T-helper 2 cell treated with Interferon-gamma antibody and Interleukin-4, amounts not matched to agents 5 μg/mL and 100 μg/mL, for 36 hours (primary cell): ENCODE data around the gene CTAG1B.

Experiments used
- DNase-seq: peaks from one replicate; pipeline ENCODE4 v3.0.0; 2021; ENCODE audit warnings: low spot score
- H3K27ac Mint-ChIP-seq: one replicate; pipeline ENCODE4 v1.8.0; 2021; ENCODE audit warnings: mild to moderate bottlenecking, mixed read lengths
- H3K27me3 Mint-ChIP-seq: one replicate; pipeline ENCODE4 v1.8.0; 2021; ENCODE audit warnings: low read depth, mixed read lengths
- H3K36me3 Mint-ChIP-seq: one replicate; pipeline ENCODE4 v1.8.0; 2021; ENCODE audit warnings: low read depth, mixed read lengths
- H3K4me1 Mint-ChIP-seq: one replicate; pipeline ENCODE4 v1.8.0; 2021; ENCODE audit warnings: low read depth, mixed read lengths
- H3K4me3 Mint-ChIP-seq: one replicate; pipeline ENCODE4 v1.8.0; 2022; ENCODE audit warnings: mild to moderate bottlenecking, moderate library complexity, mixed read lengths
- H3K9me3 Mint-ChIP-seq: one replicate; pipeline ENCODE4 v1.8.0; 2021; ENCODE audit warnings: mixed read lengths

The CTAG1B gene

DNA sequence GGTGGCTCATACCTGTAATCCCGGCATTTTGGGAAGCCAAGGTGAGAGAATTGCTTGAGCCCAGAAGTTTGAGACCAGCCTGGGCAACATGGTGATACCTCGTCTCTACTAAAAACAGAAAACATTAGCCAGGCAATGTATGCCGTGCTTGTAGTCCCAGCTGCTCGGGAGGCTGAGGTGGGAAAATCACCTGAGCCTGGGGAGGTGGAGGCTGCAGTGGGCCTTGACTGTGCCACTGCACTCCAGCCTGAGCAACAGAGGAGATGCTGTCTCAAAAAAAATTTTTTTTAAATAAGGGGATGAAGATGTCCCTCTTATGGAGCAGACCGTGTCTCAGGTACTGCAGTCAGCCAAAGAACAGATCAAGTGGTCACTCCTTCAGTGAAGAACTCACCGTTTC lies 13.5 kb downstream of the CTAG1B start:
- no peak for DNase-seq
- no peak overlapping the region for H3K4me3 Mint-ChIP-seq
- peaks cover 3% of the 10 kb centered on the region for H3K9me3 Mint-ChIP-seq
- H3K27ac Mint-ChIP-seq: no peak overlapping the region
- H3K4me1 Mint-ChIP-seq: peaks cover 10% of the 10 kb centered on the region
- peaks cover 5% of the 10 kb centered on the region for H3K36me3 Mint-ChIP-seq
- peaks cover 5% of the 10 kb centered on the region for H3K27me3 Mint-ChIP-seq

DNA sequence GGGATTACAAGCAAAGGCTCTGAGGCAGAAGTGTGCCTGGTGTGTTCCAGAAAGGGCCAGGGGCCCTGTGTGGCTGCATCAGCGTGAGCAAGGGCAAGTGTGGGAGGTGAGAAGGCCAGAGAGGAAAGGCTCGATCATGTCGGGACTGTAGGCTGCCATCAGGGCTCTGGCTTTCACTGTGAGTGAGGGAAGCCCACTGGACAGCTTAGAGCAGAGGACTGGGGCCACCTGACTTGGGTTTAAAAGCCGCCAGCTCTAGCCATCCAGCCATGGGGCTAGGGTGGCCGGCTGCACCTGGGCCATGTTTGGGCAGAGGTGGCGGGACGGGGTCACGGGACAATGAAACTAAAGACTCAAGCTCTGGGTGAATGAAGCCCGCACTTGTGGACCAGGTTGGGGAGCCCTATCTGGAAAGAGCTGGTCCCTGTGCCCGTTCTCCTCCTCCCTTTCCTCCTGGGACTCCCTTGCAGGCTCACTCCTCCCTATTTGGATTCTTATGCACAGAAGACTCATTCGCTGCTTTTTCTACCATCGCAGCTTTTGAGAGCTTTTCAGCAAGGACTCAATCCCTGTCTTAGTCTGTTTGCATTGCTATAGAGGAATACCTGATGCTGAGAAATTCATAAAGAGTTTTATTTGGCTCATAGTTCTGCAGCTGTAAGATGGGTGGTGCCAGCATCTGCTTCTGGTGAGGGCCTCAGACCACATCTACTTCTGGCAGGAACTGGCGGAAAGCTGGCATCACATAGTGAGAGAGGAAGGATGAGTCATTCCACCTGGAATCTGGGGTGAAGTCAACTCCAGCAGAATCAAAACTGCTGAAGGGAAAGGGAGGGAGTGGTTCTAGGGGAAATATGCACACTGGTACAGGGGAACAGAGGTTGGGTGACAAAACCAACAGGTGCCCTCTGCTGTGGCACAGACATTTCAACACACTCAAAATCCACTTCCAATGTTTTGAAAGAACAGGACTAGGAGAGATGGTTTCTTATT lies 15.3 kb downstream of the CTAG1B start:
- Mint-ChIP-seq H3K4me3 (no peak overlapping the region), H3K36me3 (peaks cover 5% of the 10 kb centered on the region), H3K9me3 (peaks cover 3% of the 10 kb centered on the region), H3K4me1 (peaks cover 13% of the 10 kb centered on the region), H3K27me3 (peaks cover 5% of the 10 kb centered on the region), H3K27ac (no peak overlapping the region)
- DNase-seq: no peak

DNA sequence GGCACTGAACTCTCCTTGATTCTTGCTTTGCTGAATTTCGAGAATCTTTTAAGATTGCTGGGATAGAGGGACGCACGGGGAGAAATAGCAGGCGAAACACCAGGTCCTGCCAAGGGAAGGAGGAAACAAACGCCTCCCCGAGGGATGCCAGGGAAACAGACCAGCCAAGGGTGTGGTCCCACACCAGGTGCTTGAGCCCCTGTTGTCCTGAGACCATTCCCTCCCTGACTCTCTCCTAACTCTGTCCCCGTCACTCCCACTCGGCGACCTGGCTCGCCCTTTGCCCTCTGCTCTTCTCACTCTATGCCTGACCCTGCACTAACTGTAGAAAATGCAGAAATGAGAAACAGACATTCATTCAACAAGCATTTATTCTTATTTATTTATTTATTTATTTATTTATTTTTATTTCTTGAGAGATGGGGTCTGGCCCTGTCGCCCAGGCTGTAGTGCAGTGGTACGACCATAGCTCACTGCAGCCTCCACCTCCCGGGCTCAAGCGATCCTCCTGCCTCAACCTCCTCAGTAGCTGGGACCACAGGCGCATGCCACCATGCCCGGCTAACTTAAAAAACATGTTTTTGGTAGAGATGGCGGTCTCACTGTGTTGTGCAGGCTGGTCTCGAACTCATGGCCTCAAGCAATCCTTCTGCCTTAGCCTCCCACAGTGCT lies 16.2 kb downstream of the CTAG1B start:
- Mint-ChIP-seq H3K4me1 (peaks cover 13% of the 10 kb centered on the region), H3K9me3 (peaks cover 3% of the 10 kb centered on the region), H3K4me3 (no peak overlapping the region), H3K36me3 (peaks cover 5% of the 10 kb centered on the region), H3K27me3 (peaks cover 5% of the 10 kb centered on the region), H3K27ac (no peak overlapping the region)
- no peak for DNase-seq

DNA sequence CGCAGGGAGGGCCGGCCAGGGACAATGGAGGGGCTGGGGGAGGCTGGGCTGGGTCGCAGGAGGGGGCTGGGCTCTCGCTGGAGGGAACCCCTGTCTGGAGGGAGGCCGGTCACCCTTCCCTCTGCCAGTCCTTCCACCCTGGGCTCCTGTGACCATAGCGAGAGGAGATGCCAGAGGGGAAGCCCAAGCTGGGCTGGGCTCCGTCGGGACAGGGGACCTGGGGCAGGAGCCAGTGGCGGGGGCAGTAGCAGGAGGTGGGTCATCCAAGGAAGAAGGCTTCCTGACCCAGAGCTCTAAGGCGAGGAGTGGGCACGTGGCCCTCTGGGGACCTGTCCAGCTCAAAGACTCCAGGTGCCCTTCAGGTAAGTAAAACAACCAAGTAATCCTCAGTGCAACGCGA lies 16.9 kb downstream of the CTAG1B start:
- Mint-ChIP-seq H3K27me3 (peaks cover 6% of the 10 kb centered on the region), H3K9me3 (peaks cover 3% of the 10 kb centered on the region), H3K4me3 (no peak overlapping the region), H3K36me3 (peaks cover 5% of the 10 kb centered on the region), H3K4me1 (peaks cover 13% of the 10 kb centered on the region), H3K27ac (no peak overlapping the region)
- no peak for DNase-seq

DNA sequence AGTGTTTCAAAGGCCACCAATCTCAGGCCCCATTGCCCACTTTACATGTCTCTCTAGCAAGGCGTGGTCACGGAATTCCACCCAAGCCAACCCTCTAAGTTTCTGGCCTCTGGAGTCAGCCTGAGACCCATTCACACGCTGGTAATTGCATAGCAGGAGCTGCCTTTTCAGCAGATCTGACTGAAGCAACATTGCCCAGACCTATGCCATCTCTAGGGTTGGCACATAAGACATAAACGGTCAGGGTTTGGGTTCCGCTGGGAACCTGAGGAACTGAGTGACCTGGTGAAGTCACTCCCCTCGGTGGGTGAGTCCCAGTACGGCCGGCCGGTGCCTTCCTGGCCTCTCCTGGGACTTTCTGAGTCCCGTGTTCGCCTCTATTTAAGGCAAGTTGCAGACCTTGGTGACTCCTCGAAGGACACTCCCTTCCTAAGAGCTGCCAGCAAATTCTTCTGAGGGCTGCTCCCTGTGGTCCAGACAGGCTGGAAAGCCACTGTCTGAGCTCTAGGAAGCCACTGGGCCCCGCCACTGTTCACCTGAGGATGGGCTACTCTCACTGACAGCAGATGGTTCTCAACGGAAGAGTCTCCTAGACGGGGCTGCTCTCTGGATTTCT lies 18.2 kb downstream of the CTAG1B start:
- DNase-seq: no peak
- peaks cover 7% of the 10 kb centered on the region for H3K4me1 Mint-ChIP-seq
- H3K36me3 Mint-ChIP-seq: no peaks in the 10 kb centered on the region
- no peak overlapping the region for H3K4me3 Mint-ChIP-seq
- H3K27ac Mint-ChIP-seq: no peak overlapping the region
- H3K9me3 Mint-ChIP-seq: no peaks in the 10 kb centered on the region
- H3K27me3 Mint-ChIP-seq: peaks cover 4% of the 10 kb centered on the region

DNA sequence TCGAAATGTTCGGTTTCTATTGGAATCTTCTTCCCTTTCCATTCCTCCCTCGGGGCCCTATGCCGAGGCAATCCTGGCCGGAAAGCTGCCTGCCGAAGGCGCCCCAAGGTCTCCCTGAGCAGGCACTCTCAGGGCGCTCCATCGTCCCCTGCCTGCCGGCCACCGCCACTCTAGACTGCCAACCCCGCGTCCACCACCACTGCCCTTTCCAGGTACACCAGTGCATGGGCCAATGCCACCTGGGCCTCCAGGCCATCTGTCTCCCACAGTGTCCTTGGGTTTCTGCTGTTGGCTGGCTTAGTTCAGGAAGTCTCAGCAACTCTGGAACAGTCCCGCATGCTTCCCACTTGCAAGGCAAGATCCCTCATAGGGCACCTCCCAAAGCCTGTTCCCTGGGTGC lies 19.6 kb downstream of the CTAG1B start:
- no peaks in the 10 kb centered on the region for H3K9me3 Mint-ChIP-seq
- no peaks in the 10 kb centered on the region for H3K36me3 Mint-ChIP-seq
- peaks cover 6% of the 10 kb centered on the region for H3K27me3 Mint-ChIP-seq
- no peak overlapping the region for H3K4me3 Mint-ChIP-seq
- no peak overlapping the region for H3K27ac Mint-ChIP-seq
- no peak for DNase-seq
- peaks cover 11% of the 10 kb centered on the region for H3K4me1 Mint-ChIP-seq

DNA sequence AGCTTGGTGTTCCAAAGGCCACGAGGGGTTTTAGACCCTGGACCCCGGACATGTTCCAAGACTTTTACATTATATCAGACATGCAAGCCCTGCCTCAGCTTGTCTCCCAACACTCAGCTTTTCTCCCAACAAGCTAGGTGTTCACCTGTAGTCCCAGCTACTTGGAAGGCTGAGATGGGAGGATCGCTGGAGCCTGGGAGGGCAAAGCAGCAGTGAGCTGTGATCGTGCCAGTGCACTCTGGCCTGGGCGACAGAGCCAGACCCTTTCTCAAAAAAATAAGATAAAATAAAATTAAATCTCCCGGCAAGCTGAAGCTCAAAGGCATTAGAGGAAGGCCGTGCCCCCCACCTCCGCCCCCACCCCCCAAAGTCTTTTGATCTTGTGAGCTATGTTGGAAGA lies 20.4 kb downstream of the CTAG1B start:
- H3K36me3 Mint-ChIP-seq: no peaks in the 10 kb centered on the region
- no peak overlapping the region for H3K4me3 Mint-ChIP-seq
- DNase-seq: no peak
- peaks cover 4% of the 10 kb centered on the region for H3K27me3 Mint-ChIP-seq
- peaks cover 11% of the 10 kb centered on the region for H3K4me1 Mint-ChIP-seq
- no peaks in the 10 kb centered on the region for H3K9me3 Mint-ChIP-seq
- no peak overlapping the region for H3K27ac Mint-ChIP-seq

DNA sequence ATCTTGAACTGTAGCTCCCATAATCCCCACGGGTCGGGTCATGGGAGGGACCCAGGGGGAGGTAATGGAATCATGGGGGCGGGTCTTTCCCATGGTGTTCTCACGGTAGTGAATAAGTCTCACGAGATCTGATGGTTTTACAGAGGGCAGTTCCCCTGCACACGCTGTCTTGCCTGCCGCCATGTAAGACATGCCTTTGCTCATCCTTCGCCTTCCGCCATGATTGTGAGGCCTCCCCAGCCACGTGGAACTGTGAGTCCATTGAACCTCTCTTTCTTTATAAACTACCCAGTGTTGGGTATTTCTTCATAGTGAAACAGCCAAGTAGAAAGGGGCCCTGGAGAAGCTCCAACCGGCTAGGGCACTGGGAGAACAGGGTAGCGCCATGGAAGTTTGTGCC lies 21.9 kb downstream of the CTAG1B start:
- Mint-ChIP-seq H3K4me1 (peaks cover 11% of the 10 kb centered on the region), H3K27me3 (peaks cover 5% of the 10 kb centered on the region), H3K9me3 (no peaks in the 10 kb centered on the region), H3K4me3 (no peak overlapping the region), H3K36me3 (no peaks in the 10 kb centered on the region), H3K27ac (no peak overlapping the region)
- no peak for DNase-seq

DNA sequence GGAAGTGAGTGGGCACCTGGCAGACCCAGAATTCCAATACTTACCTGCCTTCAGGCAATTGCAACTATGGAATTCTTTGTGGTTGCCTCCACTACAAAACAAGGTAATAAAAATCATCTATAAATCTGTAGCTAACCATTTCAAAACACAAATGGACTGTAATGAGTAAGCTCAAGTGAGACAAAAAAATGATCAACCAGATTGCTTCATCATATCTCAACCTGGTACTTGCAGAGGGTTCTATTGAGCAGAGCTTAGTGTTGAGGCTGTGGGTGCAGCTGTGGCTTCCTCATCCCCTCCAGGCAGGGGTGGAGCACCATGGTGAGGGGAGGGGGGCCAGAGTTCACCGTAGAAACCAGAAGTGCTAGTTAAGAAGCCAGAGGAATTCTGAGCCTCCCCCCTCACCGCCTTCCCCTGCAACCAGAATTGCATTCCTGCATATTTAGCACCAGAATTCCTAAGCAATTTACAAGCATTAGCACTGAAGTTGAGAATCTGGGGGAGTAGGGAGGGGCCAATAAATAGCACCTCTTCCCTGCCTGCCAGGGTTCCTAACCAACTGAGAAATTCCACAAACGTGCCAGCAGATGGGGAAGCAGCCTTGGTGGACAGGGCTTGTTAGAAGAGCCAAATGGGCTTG lies 22.7 kb downstream of the CTAG1B start:
- no peaks in the 10 kb centered on the region for H3K36me3 Mint-ChIP-seq
- no peaks in the 10 kb centered on the region for H3K9me3 Mint-ChIP-seq
- H3K4me3 Mint-ChIP-seq: no peak overlapping the region
- H3K27me3 Mint-ChIP-seq: peaks cover 6% of the 10 kb centered on the region
- peaks cover 11% of the 10 kb centered on the region for H3K4me1 Mint-ChIP-seq
- no peak for DNase-seq
- H3K27ac Mint-ChIP-seq: no peak overlapping the region

DNA sequence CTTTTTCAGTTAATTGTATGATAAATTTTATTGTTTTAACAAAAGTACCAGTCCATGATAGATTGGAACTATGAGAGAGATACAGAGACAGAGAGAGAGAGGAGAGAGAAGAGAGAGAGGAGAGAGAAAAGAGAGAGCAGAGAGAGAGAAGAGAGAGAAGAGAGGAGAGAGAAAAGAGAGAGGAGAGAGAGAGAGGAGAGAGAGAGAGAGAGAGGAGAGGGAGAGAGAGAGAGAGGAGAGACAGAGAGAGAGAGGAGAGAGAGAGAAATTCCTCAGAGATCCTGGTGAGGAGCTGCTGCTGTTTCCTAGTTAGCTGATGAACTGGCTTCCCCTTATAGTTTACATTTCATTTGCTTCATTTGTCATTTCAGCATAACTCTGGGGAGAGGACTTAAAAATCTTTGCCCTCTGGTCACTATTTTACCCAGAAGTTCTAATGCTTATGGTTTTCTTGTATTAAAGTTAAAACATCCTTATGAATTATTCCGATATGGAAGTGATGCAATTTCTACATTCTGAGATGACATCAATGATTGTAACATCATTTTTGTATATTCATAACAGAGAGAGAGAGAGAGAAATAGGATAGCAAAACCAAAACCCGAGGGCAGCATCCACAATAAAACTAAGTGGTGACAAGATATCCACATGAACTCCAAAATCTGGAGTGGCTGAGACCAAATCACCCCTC lies 23.4 kb downstream of the CTAG1B start:
- H3K9me3 Mint-ChIP-seq: no peaks in the 10 kb centered on the region
- no peaks in the 10 kb centered on the region for H3K36me3 Mint-ChIP-seq
- no peak overlapping the region for H3K4me3 Mint-ChIP-seq
- peaks cover 11% of the 10 kb centered on the region for H3K4me1 Mint-ChIP-seq
- no peak for DNase-seq
- H3K27me3 Mint-ChIP-seq: peaks cover 6% of the 10 kb centered on the region
- no peak overlapping the region for H3K27ac Mint-ChIP-seq

DNA sequence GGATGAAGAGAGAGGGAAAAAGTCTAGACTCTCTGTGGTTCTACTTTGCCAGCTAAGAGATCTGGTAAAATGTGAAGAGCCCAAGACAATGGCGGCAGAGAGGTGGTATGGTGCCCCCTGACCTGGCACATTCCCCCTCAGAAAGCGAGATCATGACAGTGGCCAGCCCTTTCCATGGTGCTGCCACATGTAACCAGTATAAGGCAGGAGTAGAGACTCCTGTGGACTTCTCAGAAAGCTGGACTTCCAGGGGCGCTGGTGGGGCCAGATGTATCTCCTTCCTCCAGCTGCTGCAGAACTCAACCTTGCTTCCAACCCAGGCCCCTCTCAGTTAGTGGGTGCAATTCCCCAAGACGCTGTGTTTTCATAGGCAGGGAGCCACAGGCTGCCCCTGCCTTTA lies 24.6 kb downstream of the CTAG1B start:
- no peaks in the 10 kb centered on the region for H3K9me3 Mint-ChIP-seq
- H3K4me3 Mint-ChIP-seq: no peak overlapping the region
- peaks cover 6% of the 10 kb centered on the region for H3K27me3 Mint-ChIP-seq
- no peak for DNase-seq
- peaks cover 8% of the 10 kb centered on the region for H3K4me1 Mint-ChIP-seq
- H3K36me3 Mint-ChIP-seq: no peaks in the 10 kb centered on the region
- no peak overlapping the region for H3K27ac Mint-ChIP-seq

DNA sequence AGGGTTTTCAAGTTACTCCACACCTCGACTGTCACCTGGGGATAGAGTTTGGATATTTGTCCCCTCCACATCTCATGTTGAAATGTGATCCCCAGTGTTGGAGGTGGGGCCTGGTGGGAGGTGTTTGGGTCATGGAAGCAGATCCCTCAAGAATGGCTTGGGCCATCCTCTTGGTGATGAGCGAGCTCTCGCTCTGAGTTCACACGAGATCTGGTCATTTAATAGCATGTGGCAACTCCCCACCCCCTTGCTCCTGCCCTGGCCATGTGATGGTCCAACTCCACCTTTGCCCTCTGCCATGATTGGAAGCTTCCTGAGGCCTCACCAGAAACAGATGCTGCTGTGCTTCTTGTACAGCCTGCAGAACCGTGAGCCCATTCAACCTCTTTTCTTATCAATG lies 25.9 kb downstream of the CTAG1B start:
- Mint-ChIP-seq H3K4me3 (no peak overlapping the region), H3K27me3 (peaks cover 6% of the 10 kb centered on the region), H3K9me3 (no peaks in the 10 kb centered on the region), H3K36me3 (no peaks in the 10 kb centered on the region), H3K4me1 (peaks cover 8% of the 10 kb centered on the region), H3K27ac (no peak overlapping the region)
- DNase-seq: no peak

DNA sequence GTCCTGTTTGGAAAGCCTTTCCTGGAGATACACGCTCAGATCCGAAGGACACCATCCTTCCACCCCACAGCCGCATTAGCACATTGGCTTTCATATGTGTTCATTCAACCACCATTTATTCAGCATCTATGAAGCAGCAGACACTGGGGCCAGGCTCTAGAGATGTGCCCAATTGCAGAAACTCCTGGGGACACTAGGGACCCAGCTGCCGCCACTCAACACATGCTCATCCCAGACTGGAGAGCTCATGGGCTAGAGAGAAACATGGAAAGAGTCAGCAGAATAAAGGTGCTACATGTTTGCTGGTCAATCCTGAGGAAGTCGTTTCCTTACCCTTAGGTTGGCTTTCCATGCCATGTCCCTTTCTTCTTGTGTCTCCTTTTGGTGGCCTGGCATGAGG lies 26.6 kb downstream of the CTAG1B start:
- Mint-ChIP-seq H3K27me3 (peaks cover 6% of the 10 kb centered on the region), H3K4me3 (no peak overlapping the region), H3K4me1 (peaks cover 8% of the 10 kb centered on the region), H3K36me3 (no peaks in the 10 kb centered on the region), H3K9me3 (no peaks in the 10 kb centered on the region), H3K27ac (no peak overlapping the region)
- DNase-seq: no peak
